NB4 (cell line): Measurements from ENCODE around the gene ZNF70.

Experiments
- DNase-seq: peaks from one replicate; pipeline ENCODE4 v3.0.0; 2010; ENCODE audit warnings: low read depth
- H3K4me3 ChIP-seq: one replicate; pipeline ENCODE4 v1.5.1; 2011; ENCODE audit warnings: mild to moderate bottlenecking, low read depth, low read length, moderate library complexity
- CTCF ChIP-seq: IDR thresholded peaks from one replicate; pipeline ENCODE4 v1.5.1; 2012; ENCODE audit warnings: low read depth, low read length
- MAX ChIP-seq: IDR thresholded peaks from 2 replicates; pipeline ENCODE4 v1.6.1; 2011; ENCODE audit warnings: low read depth, low read length
- MYC ChIP-seq: IDR thresholded peaks from 2 replicates; pipeline ENCODE4 v1.6.1; 2011; ENCODE audit warnings: low read depth, low read length
- POLR2A ChIP-seq: IDR thresholded peaks from 2 replicates; pipeline ENCODE4 v1.6.1; 2011; ENCODE audit warnings: mild to moderate bottlenecking; ENCODE audit not compliant: insufficient read length; ENCODE audit errors: extremely low read depth

ZNF70 gene

GRCh38 chr22:23714596-23715578 is 36.0 kb downstream of the ZNF70 start:
- DNase-seq: no peak
- TF ChIP-seq CTCF: no peak
- TF ChIP-seq MYC: no peak
- no peak for TF ChIP-seq MAX
- TF ChIP-seq POLR2A: no peak
- H3K4me3 ChIP-seq: no peak overlapping the region

- DNase-seq: no peak
- TF ChIP-seq MAX (no peak), MYC (no peak), POLR2A (no peak), CTCF (no peak)
- H3K4me3 ChIP-seq: no peak overlapping the region
Observed at GRCh38 chr22:23713696-23714595, 37.0 kb downstream of the ZNF70 start.

GRCh38 chr22:23712256-23712655 is 38.7 kb downstream of the ZNF70 start:
- TF ChIP-seq CTCF: no peak
- TF ChIP-seq POLR2A: no peak
- no peak for TF ChIP-seq MYC
- TF ChIP-seq MAX: no peak
- no peak for DNase-seq
- no peak overlapping the region for H3K4me3 ChIP-seq

GRCh38 chr22:23709107-23709506 is 41.8 kb downstream of the ZNF70 start:
- TF ChIP-seq CTCF: no peak
- TF ChIP-seq POLR2A: no peak
- no peak for TF ChIP-seq MAX
- no peak for TF ChIP-seq MYC
- no peak overlapping the region for H3K4me3 ChIP-seq
- no peak for DNase-seq

- no peak overlapping the region for H3K4me3 ChIP-seq
- no peak for DNase-seq
- TF ChIP-seq MYC: no peak
- TF ChIP-seq CTCF: no peak
- no peak for TF ChIP-seq MAX
- TF ChIP-seq POLR2A: no peak
Observed at GRCh38 chr22:23708270-23708669, 42.6 kb downstream of the ZNF70 start.
